HEK293 (cell line): ENCODE measurements around the gene BBOX1.

Source experiments
- CTCF ChIP-seq: fragments of 450-650 bp; formaldehyde crosslinking; IDR thresholded peaks from 2 replicates; pipeline ENCODE4 v1.5.1; 2016; ENCODE audit warnings: missing biosample characterization, missing genetic modification characterization
- PBX3 ChIP-seq: sonication (generic); formaldehyde crosslinking; IDR thresholded peaks from 2 replicates; pipeline ENCODE4 v1.8.1; 2022; ENCODE audit warnings: mild to moderate bottlenecking, moderate library complexity, missing genetic modification reagents
- YY1 ChIP-seq: fragments of 450-650 bp; formaldehyde crosslinking; IDR thresholded peaks from 2 replicates; pipeline ENCODE4 v1.5.1; 2018; ENCODE audit warnings: missing biosample characterization, missing genetic modification characterization
- ZNF596 ChIP-seq: fragments of 450-650 bp; IDR thresholded peaks from 2 replicates; pipeline ENCODE4 v1.5.0; 2018; ENCODE audit warnings: missing biosample characterization, mild to moderate bottlenecking, missing genetic modification characterization, moderate library complexity
- ZNF600 ChIP-seq: fragments of 450-650 bp; formaldehyde crosslinking; IDR thresholded peaks from 2 replicates; pipeline ENCODE4 v1.5.1; 2016; ENCODE audit warnings: missing biosample characterization, missing genetic modification characterization

GRCh38 chr11:27041141-27041899 lies 705 bp downstream of the BBOX1 start:
- TF ChIP-seq YY1 (tag by site-specific recombination), result no peak
- TF ChIP-seq CTCF (tag by site-specific recombination), result no peak
- TF ChIP-seq PBX3 (CRISPR knock-in tag), result no peak
- TF ChIP-seq ZNF596 (tag by site-specific recombination), result no peak
- TF ChIP-seq ZNF600 (tag by site-specific recombination), result no peak
